HepG2 (cell line): ENCODE results near the gene ATG9A. TPM values are rescaled to one million over a fixed set of nuclear protein-coding genes. Genes with fewer than 3 reads are reported as not detected.

Experiments used
- ASH2L ChIP-seq: fragments of 300-600, 200-600 bp; sonication (generic); IDR thresholded peaks from 2 replicates; pipeline ENCODE4 v1.7.0; 2017; ENCODE audit warnings: low read depth, mild to moderate bottlenecking, moderate library complexity, mixed read lengths, low read length; ENCODE audit not compliant: insufficient read length
- FOSL1 ChIP-seq: sonication (generic); formaldehyde crosslinking; IDR thresholded peaks from 2 replicates; pipeline ENCODE4 v1.9.0; 2021; ENCODE audit warnings: missing genetic modification reagents, borderline replicate concordance
- FOXA3 ChIP-seq: IDR thresholded peaks from 2 replicates; pipeline ENCODE4 v1.6.1; 2016; ENCODE audit warnings: missing genetic modification reagents, missing compliant biosample characterization
- FOXC1 ChIP-seq: sonication (generic); formaldehyde crosslinking; IDR thresholded peaks from 2 replicates; pipeline ENCODE4 v1.8.0; 2022; ENCODE audit warnings: mild to moderate bottlenecking, missing genetic modification reagents, borderline replicate concordance
- LCORL ChIP-seq, 2 experiments: fragments of 450-650 bp in 1 of 2; sonication (generic) in 1 of 2; formaldehyde crosslinking in 1 of 2; IDR thresholded peaks; 2 replicates each; pipeline versions ENCODE4 v1.5.0 to v1.6.1; 2017 to 2020; ENCODE audit warnings: antibody characterized with exemption in 1 of 2, missing genetic modification reagents in 1 of 2
- MEIS1 ChIP-seq: sonication (generic); formaldehyde crosslinking; IDR thresholded peaks from 2 replicates; pipeline ENCODE4 v1.9.0; 2021; ENCODE audit warnings: mild to moderate bottlenecking, missing genetic modification reagents, moderate library complexity, borderline replicate concordance
- MTA1 ChIP-seq: sonication (generic); formaldehyde crosslinking; IDR thresholded peaks from 2 replicates; pipeline ENCODE4 v1.4.0; 2020; ENCODE audit warnings: missing genetic modification reagents, mild to moderate bottlenecking, borderline replicate concordance
- PHF5A ChIP-seq: IDR thresholded peaks from one replicate; pipeline ENCODE4 v1.6.1; 2018; ENCODE audit warnings: low read depth, missing genetic modification reagents; ENCODE audit not compliant: unreplicated experiment
- PREB ChIP-seq: sonication (generic); formaldehyde crosslinking; IDR thresholded peaks from 2 replicates; pipeline ENCODE4 v1.4.0; 2020; ENCODE audit warnings: missing genetic modification reagents
- RBM39 ChIP-seq: fragments of 200-400 bp; formaldehyde crosslinking; IDR thresholded peaks from one replicate; pipeline ENCODE4 v1.6.1; 2018; ENCODE audit warnings: antibody characterized with exemption, mild to moderate bottlenecking, low read depth, low read length; ENCODE audit not compliant: poor library complexity, severe bottlenecking
- RCOR2 ChIP-seq: IDR thresholded peaks from 2 replicates; pipeline ENCODE4 v1.6.1; 2016; ENCODE audit warnings: missing biosample characterization, missing genetic modification reagents
- RXRB ChIP-seq: IDR thresholded peaks from 2 replicates; pipeline ENCODE4 v1.6.1; 2016; ENCODE audit warnings: borderline replicate concordance, missing genetic modification reagents, missing compliant biosample characterization
- SIX4 ChIP-seq: sonication (generic); formaldehyde crosslinking; IDR thresholded peaks from 2 replicates; pipeline ENCODE4 v1.4.0; 2020; ENCODE audit warnings: missing genetic modification reagents
- SRY ChIP-seq: sonication (generic); formaldehyde crosslinking; IDR thresholded peaks from 2 replicates; pipeline ENCODE4 v1.8.0; 2022; ENCODE audit warnings: mild to moderate bottlenecking, missing genetic modification reagents
- TOPORS ChIP-seq: sonication (generic); formaldehyde crosslinking; IDR thresholded peaks from 2 replicates; pipeline ENCODE4 v1.8.0; 2023; ENCODE audit warnings: mild to moderate bottlenecking, missing genetic modification reagents
- ZC3H4 ChIP-seq: sonication (generic); formaldehyde crosslinking; IDR thresholded peaks from 2 replicates; pipeline ENCODE4 v1.4.0; 2020; ENCODE audit warnings: missing genetic modification reagents, borderline replicate concordance
- ZFP36L1 ChIP-seq: sonication (generic); formaldehyde crosslinking; IDR thresholded peaks from 2 replicates; pipeline ENCODE4 v1.8.0; 2022; ENCODE audit warnings: mild to moderate bottlenecking, missing genetic modification reagents, moderate library complexity
- ZFP90 ChIP-seq: sonication (generic); formaldehyde crosslinking; IDR thresholded peaks from 2 replicates; pipeline ENCODE4 v1.8.0; 2022; ENCODE audit warnings: missing genetic modification reagents, mild to moderate bottlenecking, inconsistent platforms, borderline replicate concordance
- ZNF281 ChIP-seq: sonication (generic); formaldehyde crosslinking; IDR thresholded peaks from 2 replicates; pipeline ENCODE4 v1.4.0; 2020; ENCODE audit warnings: missing genetic modification reagents, borderline replicate concordance
- ZNF292 ChIP-seq: sonication (generic); formaldehyde crosslinking; IDR thresholded peaks from 2 replicates; pipeline ENCODE4 v1.8.1; 2022; ENCODE audit warnings: mild to moderate bottlenecking, low read depth, missing genetic modification reagents, borderline replicate concordance
- ZNF589 ChIP-seq: sonication (generic); formaldehyde crosslinking; conservative IDR thresholded peaks from 2 replicates; pipeline ENCODE4 v1.8.0; 2022; ENCODE audit warnings: mild to moderate bottlenecking, moderate library complexity, missing genetic modification reagents
- ZNF644 ChIP-seq: IDR thresholded peaks from 2 replicates; pipeline ENCODE4 v1.6.1; 2016; ENCODE audit warnings: low read depth
- ZZZ3 ChIP-seq: sonication (generic); formaldehyde crosslinking; IDR thresholded peaks from 2 replicates; pipeline ENCODE4 v1.4.0; 2020; ENCODE audit warnings: missing genetic modification reagents, mild to moderate bottlenecking, borderline replicate concordance
- polyA plus RNA-seq, 8 experiments: library from polyadenylated mRNA; depleted of rRNA in 3 of 8; stranded (reverse) in 7 of 8; unstranded in 1 of 8; fragments of >200 nt; fragmentation: Illumina TruSeq in 4 of 8; extraction: Trizol in 4 of 8; gene quantifications; 2 replicates each; pipeline versions ENCODE4 v1.2.1 to v1.2.3, GENCODE V29; 2011 to 2016; ENCODE audit warnings: low read depth in 4 of 8, missing spikeins in 1 of 8, mixed read lengths in 1 of 8; ENCODE audit not compliant: insufficient read depth in 1 of 8
- total RNA-seq, 5 experiments: library from RNA; depleted of rRNA; stranded (reverse); fragments of >200 nt; fragmentation: Illumina TruSeq; extraction: Trizol; gene quantifications; 2 replicates each; pipeline ENCODE4 v1.2.3, GENCODE V29; 2016; ENCODE audit warnings: low read depth in 1 of 5

The ATG9A gene
- total and polyA plus RNA-seq, 2 of the 13 experiments (the other 11 are each of a cell fraction or from before 2014, with no cell fraction given), result 35.0 to 131 TPM

- TF ChIP-seq ZNF644 (CRISPR knock-in tag) (no peak), SIX4 (CRISPR knock-in tag) (peak; percentile 64; the same call in 1 of the 2 replicates), RXRB (CRISPR knock-in tag) (peak; percentile 66; the same call in 1 of the 2 replicates), RBM39 (no peak), PHF5A (no peak), MTA1 (CRISPR knock-in tag) (peak; percentile 96; the same call in 1 of the 2 replicates), TOPORS (CRISPR knock-in tag) (peak; percentile 95), MEIS1 (CRISPR knock-in tag) (peak; percentile 97), ZNF292 (CRISPR knock-in tag) (no peak), LCORL (IDR thresholded peaks at IDR 0.05) (no peak), LCORL (CRISPR knock-in tag; IDR thresholded peaks at IDR 0.05) (peak; percentile 62; the same call in 1 of the 2 replicates), ZC3H4 (CRISPR knock-in tag) (no peak; the same call in 1 of the 2 replicates), PREB (CRISPR knock-in tag) (0 out of 2 replicates have a peak, but pooled peaks have one; percentile 92), FOSL1 (CRISPR knock-in tag) (no peak), ZNF281 (CRISPR knock-in tag) (peak; percentile 29; the same call in 1 of the 2 replicates), FOXA3 (peak; percentile 71), SRY (CRISPR knock-in tag) (peak; percentile 94), ZFP36L1 (CRISPR knock-in tag) (no peak), ZNF589 (CRISPR knock-in tag) (peak; percentile 92), ASH2L (no peak), RCOR2 (0 out of 2 replicates have a peak, but pooled peaks have one; percentile 37), ZFP90 (CRISPR knock-in tag) (peak; percentile 88), FOXC1 (peak; percentile 99), ZZZ3 (peak; percentile 96)
Observed at GRCh38 chr2:219218732-219219701, 10.4 kb downstream of the ATG9A start, which contains the start of gene ABCB6 (continued).
